ENCODE measurements around the gene PRRC2A.

The PRRC2A gene

DNA sequence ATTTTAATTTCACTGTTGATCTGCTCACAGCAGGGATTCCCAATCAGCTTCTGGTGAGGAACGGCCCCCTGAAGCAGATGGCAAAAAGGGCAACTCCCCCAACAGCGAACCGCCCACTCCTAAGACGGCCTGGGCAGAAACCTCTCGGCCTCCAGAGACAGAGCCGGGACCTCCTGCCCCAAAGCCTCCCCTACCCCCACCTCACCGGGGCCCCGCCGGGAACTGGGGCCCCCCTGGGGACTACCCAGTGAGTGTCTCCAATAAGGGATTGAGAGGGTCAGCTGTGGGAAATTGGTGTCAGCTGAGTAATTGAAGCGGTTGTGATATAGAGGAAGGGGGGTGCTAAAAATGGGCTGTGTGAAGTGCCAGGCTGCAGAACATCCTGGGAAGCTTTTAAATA is 6.4 kb downstream of the PRRC2A start:
- DNase-seq = no peak

DNA sequence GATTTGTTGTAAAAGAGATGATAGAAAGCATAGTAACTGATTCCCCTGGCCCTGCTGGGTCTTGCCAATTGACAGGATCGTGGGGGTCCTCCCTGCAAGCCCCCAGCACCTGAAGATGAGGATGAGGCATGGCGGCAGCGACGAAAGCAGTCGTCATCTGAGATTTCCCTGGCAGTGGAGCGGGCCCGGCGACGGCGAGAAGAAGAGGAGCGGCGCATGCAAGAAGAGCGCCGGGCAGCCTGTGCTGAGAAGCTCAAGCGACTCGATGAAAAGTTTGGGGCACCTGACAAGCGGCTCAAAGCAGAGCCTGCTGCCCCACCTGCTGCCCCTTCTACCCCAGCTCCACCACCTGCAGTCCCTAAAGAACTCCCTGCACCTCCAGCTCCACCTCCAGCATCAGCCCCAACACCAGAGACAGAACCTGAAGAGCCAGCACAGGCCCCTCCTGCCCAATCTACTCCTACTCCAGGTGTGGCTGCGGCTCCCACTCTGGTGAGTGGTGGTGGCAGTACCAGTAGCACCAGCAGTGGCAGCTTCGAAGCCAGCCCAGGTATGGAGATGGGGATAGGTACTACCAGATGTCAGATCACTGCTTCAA is 7.3 kb downstream of the PRRC2A start:
- DNase-seq = no peak

DNA sequence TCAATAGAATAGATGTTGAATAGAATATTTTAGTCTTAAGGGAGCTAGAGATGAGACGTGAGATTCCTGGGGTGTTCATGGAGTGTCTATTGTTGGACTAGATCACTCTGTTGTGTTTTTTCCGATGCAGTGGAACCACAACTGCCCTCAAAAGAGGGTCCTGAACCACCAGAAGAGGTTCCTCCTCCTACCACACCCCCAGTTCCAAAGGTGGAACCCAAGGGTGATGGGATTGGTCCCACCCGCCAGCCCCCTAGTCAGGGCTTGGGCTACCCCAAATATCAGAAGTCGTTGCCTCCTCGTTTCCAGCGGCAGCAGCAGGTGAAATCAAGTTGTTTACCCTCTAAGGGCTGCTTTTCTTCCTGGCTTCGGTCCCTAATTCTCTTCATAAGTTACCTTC is 8.5 kb downstream of the PRRC2A start:
- no peak for DNase-seq

DNA sequence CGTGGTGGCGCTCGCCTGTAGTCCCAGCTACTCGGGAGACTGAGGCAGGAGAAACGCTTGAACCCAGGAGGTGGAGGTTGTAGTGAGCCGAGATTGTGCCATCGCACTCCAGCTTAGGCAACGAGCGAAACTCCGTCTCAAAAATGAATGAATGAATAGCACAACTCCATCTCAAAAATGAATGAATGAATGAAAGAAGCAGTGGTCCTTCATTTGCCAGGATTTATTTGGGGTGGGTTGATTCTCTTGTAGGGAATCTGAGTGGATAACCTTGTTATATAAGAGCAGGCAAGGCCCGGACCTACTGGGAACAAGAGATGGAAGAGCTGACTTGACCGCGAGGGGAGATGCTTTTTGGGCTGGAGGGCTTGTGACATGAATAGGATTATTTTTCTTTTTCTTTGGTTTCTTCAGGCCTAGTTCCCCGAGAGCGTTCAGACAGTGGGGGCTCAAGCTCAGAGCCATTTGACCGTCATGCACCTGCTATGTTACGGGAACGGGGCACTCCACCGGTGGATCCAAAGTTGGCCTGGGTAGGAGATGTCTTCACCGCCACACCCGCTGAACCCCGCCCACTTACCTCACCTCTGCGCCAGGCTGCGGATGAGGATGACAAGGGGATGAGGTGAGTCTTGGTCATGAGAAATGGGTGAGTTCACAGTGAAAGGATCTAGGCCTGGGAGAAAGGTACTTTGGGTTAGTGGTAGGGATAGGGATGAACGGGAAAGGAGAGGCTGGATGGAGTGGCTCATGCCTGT is 9.8 kb downstream of the PRRC2A start:
- no peak for DNase-seq

DNA sequence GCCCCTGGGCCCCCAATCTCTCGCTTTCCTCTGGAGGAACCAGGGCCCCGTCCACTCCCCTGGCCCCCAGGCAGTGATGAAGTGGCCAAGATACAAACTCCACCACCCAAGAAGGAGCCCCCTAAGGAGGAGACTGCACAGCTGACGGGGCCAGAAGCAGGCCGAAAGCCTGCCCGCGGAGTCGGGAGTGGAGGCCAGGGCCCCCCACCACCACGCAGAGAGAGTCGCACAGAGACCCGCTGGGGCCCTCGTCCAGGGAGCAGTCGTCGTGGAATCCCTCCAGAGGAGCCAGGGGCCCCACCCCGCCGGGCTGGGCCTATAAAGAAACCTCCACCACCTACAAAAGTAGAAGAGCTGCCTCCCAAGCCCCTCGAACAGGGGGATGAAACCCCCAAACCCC is 10.7 kb downstream of the PRRC2A start:
- DNase-seq = no peak

DNA sequence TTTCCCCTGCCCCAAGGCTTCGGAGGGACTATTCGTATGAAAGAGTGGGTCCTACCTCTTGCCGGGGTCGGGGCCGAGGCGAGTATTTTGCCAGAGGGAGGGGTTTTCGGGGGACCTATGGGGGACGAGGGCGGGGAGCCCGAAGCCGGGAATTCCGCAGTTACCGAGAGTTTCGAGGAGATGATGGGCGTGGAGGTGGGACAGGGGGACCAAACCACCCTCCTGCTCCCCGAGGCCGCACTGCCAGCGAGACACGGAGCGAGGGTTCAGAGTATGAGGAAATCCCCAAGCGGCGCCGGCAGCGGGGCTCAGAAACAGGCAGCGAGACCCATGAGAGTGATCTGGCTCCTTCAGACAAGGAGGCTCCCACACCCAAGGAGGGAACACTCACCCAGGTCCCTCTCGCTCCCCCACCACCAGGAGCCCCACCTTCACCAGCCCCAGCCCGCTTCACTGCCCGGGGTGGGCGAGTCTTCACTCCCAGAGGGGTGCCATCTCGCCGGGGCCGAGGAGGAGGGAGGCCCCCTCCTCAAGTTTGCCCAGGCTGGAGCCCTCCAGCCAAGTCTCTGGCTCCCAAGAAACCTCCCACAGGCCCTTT is 11.3 kb downstream of the PRRC2A start:
- no peak for DNase-seq

DNA sequence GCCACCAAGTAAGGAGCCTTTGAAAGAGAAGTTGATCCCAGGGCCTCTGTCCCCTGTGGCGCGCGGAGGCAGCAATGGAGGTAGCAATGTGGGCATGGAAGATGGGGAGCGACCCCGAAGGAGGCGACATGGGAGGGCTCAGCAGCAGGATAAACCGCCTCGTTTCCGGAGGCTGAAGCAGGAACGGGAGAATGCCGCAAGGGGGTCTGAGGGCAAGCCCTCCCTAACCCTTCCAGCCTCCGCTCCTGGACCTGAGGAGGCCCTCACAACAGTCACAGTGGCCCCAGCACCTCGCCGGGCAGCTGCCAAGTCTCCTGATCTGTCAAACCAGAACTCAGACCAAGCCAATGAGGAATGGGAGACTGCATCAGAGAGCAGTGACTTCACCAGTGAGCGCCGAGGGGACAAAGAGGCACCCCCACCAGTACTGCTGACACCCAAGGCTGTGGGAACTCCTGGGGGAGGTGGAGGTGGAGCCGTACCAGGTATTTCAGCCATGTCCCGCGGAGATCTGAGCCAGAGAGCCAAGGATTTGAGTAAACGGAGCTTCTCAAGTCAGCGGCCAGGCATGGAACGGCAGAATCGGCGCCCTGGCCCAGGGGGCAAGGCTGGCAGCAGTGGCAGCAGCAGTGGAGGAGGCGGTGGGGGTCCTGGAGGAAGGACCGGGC is 11.9 kb downstream of the PRRC2A start:
- DNase-seq = no peak

DNA sequence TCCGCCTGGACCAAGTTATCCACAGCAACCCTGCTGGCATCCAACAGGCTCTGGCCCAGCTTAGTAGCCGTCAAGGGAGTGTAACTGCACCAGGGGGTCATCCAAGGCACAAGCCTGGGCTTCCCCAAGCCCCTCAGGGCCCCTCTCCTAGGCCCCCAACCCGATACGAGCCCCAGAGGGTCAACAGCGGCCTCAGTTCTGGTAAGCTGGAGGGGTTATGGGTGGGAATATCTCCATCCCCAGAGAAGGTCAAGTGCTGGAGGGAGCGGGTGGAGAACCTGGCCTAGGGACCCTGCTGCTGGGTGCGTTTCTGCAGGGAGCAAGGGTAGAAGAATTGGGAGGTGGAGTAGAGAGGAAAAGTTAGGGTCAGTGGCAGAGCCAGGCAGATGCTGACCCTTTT is 12.9 kb downstream of the PRRC2A start:
- no peak for DNase-seq

DNA sequence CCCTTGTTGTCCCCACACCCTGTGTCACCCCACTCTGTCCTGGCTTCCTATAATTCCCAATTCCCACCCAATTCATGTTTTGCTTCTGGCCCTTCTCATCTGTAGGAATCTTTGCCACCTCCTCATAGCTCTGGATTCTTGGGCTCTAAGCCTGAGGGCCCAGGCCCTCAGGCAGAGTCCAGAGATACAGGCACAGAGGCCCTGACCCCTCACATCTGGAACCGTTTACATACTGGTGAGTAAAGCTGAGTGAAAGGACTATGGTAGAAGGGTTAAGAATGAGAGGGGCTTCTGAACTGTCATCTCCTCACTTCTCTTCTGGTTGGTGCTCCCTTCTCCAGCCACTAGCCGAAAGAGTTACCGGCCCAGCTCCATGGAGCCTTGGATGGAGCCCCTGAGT is 13.6 kb downstream of the PRRC2A start:
- DNase-seq = no peak

DNA sequence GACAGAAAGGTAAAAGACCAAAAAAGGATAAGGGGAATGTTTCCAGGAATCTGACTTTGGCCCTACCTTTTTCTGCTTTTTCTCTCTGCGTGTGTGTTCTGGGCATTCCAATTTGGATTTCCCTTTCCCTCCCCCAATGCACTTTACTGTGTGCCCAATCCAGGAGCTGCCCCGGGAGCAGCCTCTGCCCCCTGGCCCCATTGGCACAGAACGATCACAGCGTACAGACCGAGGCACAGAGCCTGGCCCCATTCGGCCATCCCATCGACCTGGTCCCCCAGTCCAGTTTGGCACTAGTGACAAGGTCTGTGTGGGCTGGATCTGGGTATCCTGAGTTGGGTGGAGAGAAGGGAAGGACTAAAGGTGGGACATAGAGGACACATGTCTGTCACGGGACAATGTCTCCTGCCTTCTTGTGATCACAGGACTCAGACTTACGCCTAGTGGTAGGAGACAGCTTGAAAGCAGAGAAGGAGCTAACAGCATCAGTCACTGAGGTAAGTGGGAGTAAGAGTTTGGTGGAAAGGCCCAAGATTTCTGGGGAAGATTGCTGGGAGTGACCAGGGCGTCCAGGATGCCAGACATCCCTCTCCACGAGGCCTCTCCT is 14.6 kb downstream of the PRRC2A start:
- no peak for DNase-seq

DNA sequence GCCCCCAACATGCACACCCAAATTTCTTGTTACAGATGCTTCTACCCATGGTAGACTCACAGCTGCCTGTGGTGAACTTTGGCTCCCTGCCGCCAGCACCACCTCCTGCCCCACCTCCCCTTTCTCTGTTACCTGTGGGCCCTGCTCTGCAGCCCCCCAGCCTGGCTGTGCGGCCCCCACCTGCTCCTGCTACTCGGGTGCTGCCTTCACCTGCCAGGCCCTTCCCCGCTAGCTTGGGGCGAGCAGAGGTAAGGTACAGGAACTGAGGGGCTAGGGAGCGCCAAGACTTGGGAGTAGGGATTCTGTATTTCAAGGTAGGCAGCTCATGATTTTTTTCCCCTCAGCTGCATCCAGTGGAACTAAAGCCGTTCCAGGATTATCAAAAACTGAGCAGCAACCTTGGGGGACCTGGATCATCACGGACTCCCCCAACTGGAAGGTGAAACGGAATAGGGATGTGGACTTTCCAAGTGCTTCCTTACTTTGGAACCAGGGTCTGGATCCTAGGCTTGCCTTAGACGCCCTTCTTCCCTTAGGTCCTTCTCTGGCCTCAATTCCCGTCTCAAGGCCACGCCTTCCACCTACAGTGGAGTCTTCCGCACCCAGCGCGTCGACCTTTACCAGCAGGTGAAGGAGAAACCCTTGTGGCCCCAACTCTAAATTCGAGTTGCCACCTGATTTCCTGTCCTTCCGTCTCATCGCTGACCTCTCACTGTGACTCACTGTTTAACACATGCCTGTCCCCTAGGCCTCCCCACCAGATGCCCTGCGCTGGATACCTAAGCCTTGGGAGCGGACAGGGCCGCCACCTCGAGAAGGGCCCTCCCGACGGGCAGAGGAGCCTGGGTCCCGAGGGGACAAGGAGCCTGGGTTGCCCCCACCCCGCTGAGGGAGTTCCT is 16.4 kb downstream of the PRRC2A start:
- no peak for DNase-seq

DNA sequence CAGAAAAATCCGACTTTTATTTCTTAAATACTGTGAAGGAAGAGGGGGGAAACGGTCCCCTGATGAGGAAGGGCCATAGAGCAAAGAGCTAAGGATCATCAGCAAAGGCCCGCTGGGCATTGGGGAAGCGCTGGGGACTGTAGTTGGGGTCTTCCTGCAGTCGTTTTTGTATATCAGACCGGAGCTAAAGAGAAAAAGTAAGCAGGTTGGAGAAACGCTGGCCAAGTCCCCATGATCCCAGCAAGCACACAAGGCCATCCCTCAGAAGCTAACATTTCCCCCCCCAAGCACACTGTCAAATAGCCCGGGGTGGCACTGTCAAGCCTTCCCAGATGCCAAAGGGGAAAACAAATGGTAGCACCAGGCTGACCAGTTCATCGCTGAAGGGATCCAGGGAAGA is 18.5 kb downstream of the PRRC2A start:
- DNase-seq = no peak

DNA sequence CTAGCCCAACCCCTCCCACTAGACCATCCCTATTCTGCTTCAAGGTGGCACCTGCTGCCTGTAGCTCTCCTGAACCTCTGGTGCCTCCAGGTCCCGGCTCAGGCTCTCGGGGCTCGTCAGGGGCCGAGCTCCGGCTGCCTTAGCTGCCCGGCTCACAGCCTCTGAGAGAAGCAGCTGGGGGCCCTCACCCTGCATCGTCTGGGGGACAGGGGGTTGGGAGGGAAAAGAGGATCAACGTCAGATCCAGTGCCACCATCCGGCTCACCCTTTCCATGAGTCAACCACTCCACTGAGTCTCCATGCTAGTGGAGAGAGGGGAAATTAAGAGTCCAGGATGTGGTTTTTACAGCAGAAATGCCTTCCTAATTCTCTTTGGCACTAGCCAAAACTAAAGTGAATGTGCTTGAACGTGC is 18.9 kb downstream of the PRRC2A start:
- DNase-seq = no peak

DNA sequence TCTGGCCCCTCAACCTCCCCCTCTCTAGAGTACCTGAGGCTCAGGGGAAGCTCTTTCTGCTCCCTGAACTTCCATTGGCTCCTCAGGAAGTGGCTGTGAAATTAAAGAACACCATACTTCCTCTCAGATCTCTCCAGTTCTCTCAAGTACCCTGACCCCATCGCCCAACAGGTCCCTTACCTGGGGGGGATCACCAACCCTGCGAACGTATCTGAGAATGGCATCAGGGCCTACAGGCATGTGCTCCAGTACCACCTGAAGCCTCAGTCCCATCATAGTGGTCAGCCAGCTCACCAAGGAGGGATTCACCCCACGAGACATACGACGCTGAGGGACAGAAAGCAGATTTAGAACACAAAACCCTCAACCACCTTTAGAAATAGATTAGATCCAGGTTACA is 20.1 kb downstream of the PRRC2A start:
- no peak for DNase-seq

DNA sequence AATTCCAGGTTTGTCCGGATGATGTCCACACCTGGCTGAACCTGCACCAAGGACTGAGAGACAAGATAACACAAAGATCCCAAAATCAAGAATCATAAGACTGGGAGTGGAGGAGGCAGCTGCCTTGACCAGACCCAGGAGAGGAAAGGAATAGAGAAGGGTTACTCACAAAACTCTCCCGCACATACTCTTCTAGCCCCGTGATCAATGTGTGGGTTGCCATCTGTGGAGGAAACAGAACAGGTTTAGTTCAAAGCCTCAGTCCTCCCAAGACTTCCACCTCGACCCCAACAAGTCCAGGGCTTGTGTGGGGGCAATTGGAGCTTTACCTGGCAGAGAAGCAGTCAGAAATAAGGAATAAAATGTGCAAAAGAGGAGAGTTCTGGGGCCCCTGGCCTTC is 20.9 kb downstream of the PRRC2A start:
- DNase-seq = no peak

DNA sequence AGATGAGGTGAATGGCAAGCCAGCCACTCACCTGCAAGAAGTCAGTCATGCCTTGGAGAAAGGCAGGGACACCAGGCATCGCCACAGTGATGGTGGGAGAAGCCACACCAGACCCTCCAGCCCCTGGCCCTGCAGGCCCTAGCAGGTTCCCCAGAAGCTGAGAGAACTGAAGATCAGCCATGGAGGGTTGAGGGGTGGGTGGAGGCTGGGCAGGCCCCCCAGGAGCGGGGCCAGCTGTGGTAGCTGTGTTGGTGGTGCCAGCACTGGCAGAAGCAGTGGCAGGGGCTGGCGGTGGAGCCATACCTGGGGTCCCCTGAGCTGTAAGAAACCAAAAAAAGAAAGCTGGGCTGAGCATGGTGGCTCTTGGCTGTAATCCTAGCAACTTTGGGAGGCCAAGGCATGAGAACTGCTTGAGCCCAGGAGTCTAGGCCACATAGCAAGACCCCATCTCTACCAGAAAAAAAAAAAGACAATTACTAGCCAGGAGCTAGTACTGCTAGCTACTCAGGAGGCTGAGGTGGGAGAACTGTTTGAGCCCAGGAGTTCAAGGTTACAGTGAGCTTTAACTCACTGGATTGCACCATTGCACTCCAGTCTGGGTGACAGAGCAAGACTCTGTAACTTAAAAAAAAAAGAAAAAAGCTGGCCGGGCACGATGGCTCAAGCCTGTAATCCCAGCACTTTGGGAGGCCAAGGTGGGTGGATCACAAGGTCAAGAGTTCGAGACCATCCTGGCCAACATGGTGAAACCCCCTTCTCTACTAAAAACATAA is 22.5 kb downstream of the PRRC2A start:
- no peak for DNase-seq

DNA sequence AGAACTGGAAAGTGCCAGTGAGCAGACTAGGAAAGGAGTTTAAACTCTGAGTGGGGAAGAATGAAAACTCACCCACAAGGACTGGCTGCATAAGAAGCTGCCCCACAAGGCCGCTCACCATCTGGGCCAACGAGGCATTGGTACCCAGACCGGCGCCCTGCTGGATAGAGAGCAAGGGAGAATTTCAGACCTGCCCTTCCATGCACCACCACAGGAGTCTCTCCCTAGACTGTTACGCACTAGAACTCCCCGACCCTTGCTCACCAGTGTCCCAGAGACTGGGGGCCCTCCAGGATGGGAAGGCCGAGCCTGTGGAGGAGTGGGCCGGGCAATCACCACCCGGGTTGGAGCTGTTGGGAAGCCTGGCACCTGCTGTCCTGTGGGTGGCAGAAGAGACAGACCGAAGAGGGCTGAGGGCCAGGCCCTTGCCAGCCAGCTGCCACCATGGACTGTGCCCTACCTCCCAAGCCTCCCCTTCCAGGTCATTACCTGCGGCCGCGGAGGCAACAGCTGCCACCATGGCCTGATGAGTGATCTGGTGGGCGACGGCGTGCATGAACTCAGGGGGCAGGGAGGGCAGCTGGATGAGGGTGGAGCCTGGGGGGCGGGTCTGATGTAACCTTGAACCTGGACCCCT is 23.4 kb downstream of the PRRC2A start:
- no peak for DNase-seq

DNA sequence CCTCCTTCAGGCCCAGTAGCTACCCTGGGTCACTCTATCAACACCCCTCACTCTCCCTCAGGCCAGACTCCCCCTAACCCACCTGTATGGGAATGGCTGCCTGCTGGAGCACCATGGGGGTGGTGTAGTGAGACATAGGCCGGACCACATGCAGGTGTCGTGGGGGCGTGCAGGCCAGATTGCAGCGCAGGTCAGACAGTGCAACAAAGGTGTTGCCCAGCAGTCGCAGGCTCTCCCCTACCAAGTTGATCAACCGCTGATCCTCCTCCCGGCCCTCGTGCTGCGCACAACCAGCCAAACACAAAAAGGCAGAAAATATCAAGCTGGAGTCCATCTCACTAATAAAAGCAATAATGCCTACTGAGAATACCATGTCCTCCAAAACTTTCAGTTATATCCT is 24.8 kb downstream of the PRRC2A start:
- no peak for DNase-seq

DNA sequence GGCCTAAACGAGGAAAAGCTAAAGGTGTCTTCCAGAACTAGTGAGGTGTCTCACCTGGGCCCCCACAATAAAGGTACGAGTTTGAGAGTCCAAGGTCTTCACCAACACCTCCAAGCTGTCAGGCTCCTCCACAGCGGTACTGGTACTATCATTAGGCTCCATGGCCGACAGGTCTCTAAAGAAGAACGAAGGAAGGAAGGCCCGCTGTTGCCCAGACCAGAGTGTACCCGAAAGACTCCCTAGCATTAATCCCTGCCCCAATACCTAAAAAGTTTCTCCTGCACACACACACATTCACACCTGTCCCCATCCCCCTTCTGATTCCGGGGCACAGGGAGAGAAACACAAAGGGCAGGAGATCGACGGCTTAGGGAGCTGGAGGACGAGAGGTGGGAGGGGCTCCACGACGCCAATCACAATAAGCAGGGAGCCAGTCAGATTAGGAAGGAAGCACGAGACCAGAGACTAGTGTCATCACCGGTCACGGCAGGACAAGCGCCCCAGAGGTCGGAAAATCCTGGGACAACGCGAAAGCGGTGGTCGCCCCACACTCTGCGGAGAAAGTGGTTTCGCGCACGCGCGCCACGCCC is 31.2 kb downstream of the PRRC2A start:
- DNase-seq = no peak

DNA sequence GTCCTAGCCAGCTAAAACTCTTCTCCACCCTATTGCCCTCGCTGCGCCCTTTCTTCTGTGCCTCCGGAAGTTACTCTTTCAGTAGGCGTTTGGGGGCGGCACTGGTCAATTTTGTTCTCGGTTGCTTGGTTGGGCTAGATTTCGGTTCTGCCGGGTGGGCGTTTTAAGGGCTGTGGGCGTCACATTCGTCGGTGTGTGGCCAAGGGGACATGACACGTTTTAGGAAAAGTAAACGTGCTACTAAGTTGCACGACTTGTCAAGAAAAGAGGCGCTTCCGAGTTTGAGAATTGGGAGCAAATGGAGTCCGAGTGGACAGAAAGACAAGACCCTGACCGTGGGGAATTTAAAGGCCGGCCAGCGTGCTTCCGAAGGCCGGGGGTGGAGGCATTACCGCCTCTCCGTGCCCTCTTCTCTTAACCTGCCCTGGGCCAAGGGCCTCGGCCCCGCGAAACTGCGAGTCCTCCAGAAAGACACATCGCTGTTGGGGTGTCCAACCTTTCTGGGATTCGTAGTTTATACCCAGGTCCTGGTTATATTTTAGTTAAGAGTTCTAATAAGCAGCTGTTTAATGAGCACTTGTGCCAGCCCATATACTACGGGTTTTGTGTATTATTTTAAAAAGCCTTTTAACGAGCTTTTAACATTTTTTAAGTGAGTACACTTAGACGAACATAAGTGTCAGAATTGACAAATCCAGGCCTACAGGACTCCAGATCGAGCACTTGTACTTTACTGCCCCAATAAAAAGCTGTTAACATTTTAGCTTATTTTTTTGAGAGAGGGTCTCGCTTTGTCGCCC is 32.6 kb downstream of the PRRC2A start:
- peak; percentile 78 for DNase-seq

All from stimulated activated CD4-positive, alpha-beta T cell treated with anti-CD3 and anti-CD28 coated beads, Interleukin-12 subunit alpha, Interleukin-12 subunit beta, amount 100 ng/mL, for 4 hours (primary cell).